Gastrocnemius medialis (tissue), 4 donors: ENCODE results near the gene RCAN2.

ENCODE experiments used
- CTCF ChIP-seq, 5 experiments: fragments of 450-650 bp in 3 of 5; fragments of 200-600 bp in 2 of 5; sonication (generic) in 2 of 5; IDR thresholded peaks in 4 of 5; conservative IDR thresholded peaks in 1 of 5; 1 replicate in 4 of 5; 2 replicates in 1 of 5; pipeline ENCODE4 v1.5.1; 2016 to 2019; ENCODE audit warnings: antibody characterized with exemption in 5 of 5, mild to moderate bottlenecking in 3 of 5, moderate library complexity in 3 of 5
- POLR2A ChIP-seq, 2 donors: fragments of 450-650 bp; IDR thresholded peaks; one replicate each; pipeline ENCODE4 v1.6.1; 2017; ENCODE audit warnings: antibody characterized with exemption in 2 of 2, mild to moderate bottlenecking in 2 of 2, moderate library complexity in 2 of 2

GRCh38 chr6:46500382-46500781 is 9.1 kb upstream of the RCAN2 start:
- no peak for TF ChIP-seq CTCF (IDR thresholded peaks at IDR 0.05 in 4 of 5, conservative IDR thresholded peaks at IDR 0.05 in 1 of 5)
- TF ChIP-seq POLR2A (IDR thresholded peaks at IDR 0.05) = no peak
